Fibroblast of pulmonary artery (primary cell): Measurements from ENCODE around the gene RAB8B.

Experiments
- DNase-seq: peaks from one replicate; pipeline ENCODE4 v3.0.0-alpha.2; 2010; ENCODE audit warnings: low read depth
- H3K4me3 ChIP-seq: replicated peaks from 2 replicates; pipeline ENCODE4 v1.5.1; 2011; ENCODE audit warnings: low read depth, mild to moderate bottlenecking, control low read depth, low read length, moderate library complexity
- CTCF ChIP-seq: IDR thresholded peaks from 2 replicates; pipeline ENCODE4 v1.5.1; 2011; ENCODE audit warnings: mild to moderate bottlenecking, control low read depth, low read length, inconsistent platforms; ENCODE audit errors: missing control alignments

RAB8B gene

GRCh38 chr15:63226966-63227401, 37.6 kb downstream of the RAB8B start:
- no peak for DNase-seq
- no peak overlapping the region for H3K4me3 ChIP-seq
- TF ChIP-seq CTCF, result no peak

- no peak for DNase-seq
- no peak for TF ChIP-seq CTCF
- no peak overlapping the region for H3K4me3 ChIP-seq
Measured at GRCh38 chr15:63227689-63228088, 38.3 kb downstream of the RAB8B start.

GRCh38 chr15:63231206-63231605, 41.8 kb downstream of the RAB8B start:
- TF ChIP-seq CTCF, result no peak
- no peak overlapping the region for H3K4me3 ChIP-seq
- no peak for DNase-seq

- TF ChIP-seq CTCF, result no peak
- no peak overlapping the region for H3K4me3 ChIP-seq
- DNase-seq, result peak; percentile 51
Measured at GRCh38 chr15:63231706-63232105, 42.3 kb downstream of the RAB8B start.

GRCh38 chr15:63232405-63232804, 43.0 kb downstream of the RAB8B start:
- H3K4me3 ChIP-seq, result no peak overlapping the region
- TF ChIP-seq CTCF, result no peak
- no peak for DNase-seq

- peak; percentile 61 for DNase-seq
- TF ChIP-seq CTCF, result no peak
- H3K4me3 ChIP-seq, result no peak overlapping the region
Measured at GRCh38 chr15:63232943-63233342, 43.5 kb downstream of the RAB8B start.

- H3K4me3 ChIP-seq, result no peak overlapping the region
- DNase-seq, result peak; percentile 89
- TF ChIP-seq CTCF, result no peak
Measured at GRCh38 chr15:63233667-63234423, 44.4 kb downstream of the RAB8B start.
